Osteoblast (primary cell): ENCODE measurements around the gene OTC. TPM values are rescaled to one million over a fixed set of nuclear protein-coding genes. Genes with fewer than 3 reads are reported as not detected.
A peak's percentile ranks its signal among the peaks of the same experiment; 100 is the strongest.

Experiments
- DNase-seq: peaks from one replicate; pipeline ENCODE4 v3.0.0; 2011; ENCODE audit warnings: low spot score, mixed read lengths; ENCODE audit not compliant: insufficient read length; ENCODE audit errors: missing footprints
- H2AFZ ChIP-seq: 2 replicates; pipeline ENCODE4 v1.6.0; 2011; ENCODE audit warnings: mild to moderate bottlenecking, low read length
- H3K27ac ChIP-seq: 2 replicates; pipeline ENCODE4 v1.5.1; 2011; ENCODE audit warnings: mild to moderate bottlenecking, low read depth, low read length, moderate library complexity
- H3K27me3 ChIP-seq: 2 replicates; pipeline ENCODE4 v1.6.0; 2012; ENCODE audit warnings: mild to moderate bottlenecking, control low read depth, inconsistent platforms, low read length, moderate library complexity; ENCODE audit not compliant: insufficient read depth
- H3K36me3 ChIP-seq: 2 replicates; pipeline ENCODE4 v1.5.1; 2011; ENCODE audit warnings: mild to moderate bottlenecking, low read length, control low read depth, moderate library complexity; ENCODE audit not compliant: insufficient read depth
- H3K4me1 ChIP-seq: 2 replicates; pipeline ENCODE4 v1.5.1; 2011; ENCODE audit warnings: mild to moderate bottlenecking, low read length, control low read depth, moderate library complexity; ENCODE audit not compliant: insufficient read depth
- H3K4me2 ChIP-seq: 2 replicates; pipeline ENCODE4 v1.6.0; 2011; ENCODE audit warnings: mild to moderate bottlenecking, low read length; ENCODE audit not compliant: insufficient read depth
- H3K4me3 ChIP-seq: fragments of 200-600 bp; sonication (generic); 3 replicates; pipeline ENCODE4 v1.5.1; 2012; ENCODE audit warnings: mild to moderate bottlenecking, low read length, inconsistent platforms; ENCODE audit not compliant: insufficient read depth
- H3K79me2 ChIP-seq: 2 replicates; pipeline ENCODE4 v1.6.0; 2012; ENCODE audit warnings: mild to moderate bottlenecking, low read length, control low read depth, inconsistent platforms; ENCODE audit not compliant: insufficient read depth
- H3K9me3 ChIP-seq: 2 replicates; pipeline ENCODE4 v1.5.1; 2011; ENCODE audit warnings: low read depth, low read length, control low read depth
- H4K20me1 ChIP-seq: 2 replicates; pipeline ENCODE4 v1.6.0; 2012; ENCODE audit warnings: mild to moderate bottlenecking, low read length, control low read depth; ENCODE audit not compliant: insufficient read depth
- CTCF ChIP-seq: IDR thresholded peaks from 2 replicates; pipeline ENCODE4 v1.5.1; 2011; ENCODE audit warnings: mild to moderate bottlenecking, low read depth, low read length, moderate library complexity; ENCODE audit errors: extremely low read depth
- total RNA-seq: library from RNA; depleted of rRNA; stranded (reverse); fragments of >200 nt; gene quantifications from 2 replicates; pipeline ENCODE4 v1.2.3, GENCODE V29; 2012

OTC gene
- total RNA-seq, 1 donor = not detected

GRCh38 chrX:38327775-38328081 is 24.7 kb upstream of the OTC start:
- Histone ChIP-seq H3K79me2 (peaks cover 5% of the 10 kb centered on the region), H3K36me3 (no peaks in the 10 kb centered on the region), H3K4me1 (no peaks in the 10 kb centered on the region), H3K27me3 (no peaks in the 10 kb centered on the region), H3K9me3 (no peaks in the 10 kb centered on the region), H4K20me1 (no peaks in the 10 kb centered on the region), H3K4me3 (peak overlapping the region; percentile 83), H3K4me2 (peak overlapping the region; percentile 59), H2AFZ (peak overlapping the region; percentile 87), H3K27ac (no peak overlapping the region)
- no peak for DNase-seq
- no peak for TF ChIP-seq CTCF

GRCh38 chrX:38332505-38332904 is 19.9 kb upstream of the OTC start:
- no peaks in the 10 kb centered on the region for H3K4me1 ChIP-seq
- DNase-seq = no peak
- H3K27me3 ChIP-seq = no peaks in the 10 kb centered on the region
- no peaks in the 10 kb centered on the region for H4K20me1 ChIP-seq
- H3K4me3 ChIP-seq = no peak overlapping the region
- H3K36me3 ChIP-seq = no peaks in the 10 kb centered on the region
- H3K4me2 ChIP-seq = no peak overlapping the region
- H2AFZ ChIP-seq = no peak overlapping the region
- TF ChIP-seq CTCF = no peak
- no peaks in the 10 kb centered on the region for H3K9me3 ChIP-seq
- H3K79me2 ChIP-seq = no peaks in the 10 kb centered on the region
- no peak overlapping the region for H3K27ac ChIP-seq

- H2AFZ ChIP-seq = no peak overlapping the region
- no peak overlapping the region for H3K27ac ChIP-seq
- TF ChIP-seq CTCF = peak; percentile 28
- H3K4me2 ChIP-seq = no peak overlapping the region
- no peaks in the 10 kb centered on the region for H3K79me2 ChIP-seq
- H4K20me1 ChIP-seq = no peaks in the 10 kb centered on the region
- H3K27me3 ChIP-seq = peaks cover 2% of the 10 kb centered on the region
- H3K9me3 ChIP-seq = no peaks in the 10 kb centered on the region
- no peaks in the 10 kb centered on the region for H3K36me3 ChIP-seq
- no peak for DNase-seq
- H3K4me3 ChIP-seq = no peak overlapping the region
- H3K4me1 ChIP-seq = no peaks in the 10 kb centered on the region
These were observed 17.0 kb upstream of the OTC start for GRCh38 chrX:38335382-38335781.

- no peak for DNase-seq
- TF ChIP-seq CTCF = no peak
- no peaks in the 10 kb centered on the region for H3K9me3 ChIP-seq
- H3K4me2 ChIP-seq = no peak overlapping the region
- H3K36me3 ChIP-seq = no peaks in the 10 kb centered on the region
- no peaks in the 10 kb centered on the region for H4K20me1 ChIP-seq
- no peaks in the 10 kb centered on the region for H3K79me2 ChIP-seq
- no peak overlapping the region for H3K4me3 ChIP-seq
- no peak overlapping the region for H2AFZ ChIP-seq
- H3K27me3 ChIP-seq = peaks cover 2% of the 10 kb centered on the region
- H3K4me1 ChIP-seq = no peaks in the 10 kb centered on the region
- no peak overlapping the region for H3K27ac ChIP-seq
These were observed 15.7 kb upstream of the OTC start for GRCh38 chrX:38336538-38337240.
